Muscle layer of duodenum (tissue), 2 donors: ENCODE results near the gene QPRT.
"Not testable (repeated sequence)": the region's sequence is repeated elsewhere in the genome, so short reads cannot be mapped to it uniquely, and the experiment has no call there.

Experiments
- H3K27ac ChIP-seq: one replicate; pipeline ENCODE4 v1.7.0; 2013; ENCODE audit warnings: mild to moderate bottlenecking, low read length
- H3K27me3 ChIP-seq: one replicate; pipeline ENCODE4 v1.7.0; 2013; ENCODE audit warnings: low read depth, mild to moderate bottlenecking, control low read depth, low read length
- H3K36me3 ChIP-seq, 2 donors: one replicate each; pipeline ENCODE4 v1.7.0; 2013; ENCODE audit warnings: low read length in 2 of 2, control low read depth in 1 of 2, mild to moderate bottlenecking in 1 of 2; ENCODE audit not compliant: insufficient read depth in 2 of 2, control insufficient read depth in 1 of 2
- H3K4me1 ChIP-seq, 2 donors: one replicate each; pipeline ENCODE4 v1.7.0; 2013; ENCODE audit warnings: low read length in 2 of 2, mild to moderate bottlenecking in 2 of 2, control low read depth in 1 of 2, moderate library complexity in 1 of 2; ENCODE audit not compliant: insufficient read depth in 2 of 2, control insufficient read depth in 1 of 2
- H3K4me3 ChIP-seq, 2 donors: one replicate each; pipeline ENCODE4 v1.7.0; 2013; ENCODE audit warnings: low read length in 2 of 2, low read depth in 1 of 2, mild to moderate bottlenecking in 1 of 2
- H3K9me3 ChIP-seq, 2 donors: one replicate each; pipeline ENCODE4 v1.7.0; 2013; ENCODE audit warnings: low read length in 2 of 2, control low read depth in 1 of 2, mild to moderate bottlenecking in 1 of 2; ENCODE audit not compliant: control insufficient read depth in 1 of 2
- donor health status: healthy.

Gene QPRT

GRCh38 chr16:29729116-29729521, 50.1 kb downstream of the QPRT start:
- no peak overlapping the region for H3K4me3 ChIP-seq
- H3K9me3 ChIP-seq = no peaks in the 10 kb centered on the region
- H3K27me3 ChIP-seq = no peaks in the 10 kb centered on the region
- no peaks in the 10 kb centered on the region for H3K4me1 ChIP-seq
- H3K27ac ChIP-seq = no peak overlapping the region
- no peaks in the 10 kb centered on the region for H3K36me3 ChIP-seq

GRCh38 chr16:29730649-29731048, 51.7 kb downstream of the QPRT start:
- H3K27ac ChIP-seq = no peak overlapping the region
- no peaks in the 10 kb centered on the region for H3K4me1 ChIP-seq
- H3K9me3 ChIP-seq = no peaks in the 10 kb centered on the region
- H3K27me3 ChIP-seq = no peaks in the 10 kb centered on the region
- no peak overlapping the region for H3K4me3 ChIP-seq
- H3K36me3 ChIP-seq = no peaks in the 10 kb centered on the region

- H3K27ac ChIP-seq, H3K4me3 ChIP-seq, H3K4me1 ChIP-seq, H3K36me3 ChIP-seq, H3K27me3 ChIP-seq, H3K9me3 ChIP-seq: not testable (repeated sequence)
These were observed 53.0 kb downstream of the QPRT start for GRCh38 chr16:29731768-29732601.

DNA sequence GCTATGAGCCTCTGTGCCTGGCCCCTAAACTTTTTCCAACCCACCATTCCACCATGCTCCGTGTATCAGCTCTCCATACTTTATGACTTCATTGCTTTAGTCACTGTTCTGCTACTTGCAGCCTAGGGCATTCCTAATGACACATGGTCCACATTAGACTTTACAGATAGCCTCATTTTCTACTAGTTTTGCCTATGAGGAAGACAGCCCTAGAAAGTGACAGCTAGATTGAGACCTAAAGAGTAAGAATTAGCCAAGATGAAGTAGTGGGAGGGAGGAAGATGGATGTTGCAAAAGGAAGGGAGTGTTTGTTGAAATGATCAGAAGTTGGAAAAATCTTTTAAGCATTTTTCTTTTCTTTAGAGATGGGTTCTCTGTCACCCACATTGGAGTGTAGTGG, 55.8 kb downstream of the QPRT start:
- H3K27me3 ChIP-seq = no peaks in the 10 kb centered on the region
- no peak overlapping the region for H3K27ac ChIP-seq
- H3K9me3 ChIP-seq = no peaks in the 10 kb centered on the region
- H3K4me3 ChIP-seq = no peak overlapping the region
- H3K4me1 ChIP-seq = no peaks in the 10 kb centered on the region
- H3K36me3 ChIP-seq = no peaks in the 10 kb centered on the region

DNA sequence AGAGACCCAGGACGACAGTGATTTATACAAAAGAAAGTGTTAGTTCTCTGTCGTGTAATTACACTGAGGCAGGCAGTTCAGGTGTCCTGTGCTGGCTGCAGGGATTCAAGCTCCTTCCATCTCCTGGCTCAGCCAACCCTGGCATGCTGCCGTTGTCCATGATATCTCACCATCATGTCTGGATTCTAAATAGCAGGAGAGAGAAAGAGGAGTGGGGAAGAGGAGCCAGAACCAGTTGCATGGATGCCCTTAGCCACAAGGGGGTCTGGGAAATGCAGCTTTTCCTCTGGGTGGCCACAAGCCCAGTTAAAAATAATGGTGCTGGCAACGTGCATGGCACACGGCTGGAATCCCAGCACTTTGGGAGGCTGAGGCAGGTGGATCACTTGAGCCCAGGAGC, 57.1 kb downstream of the QPRT start:
- Histone ChIP-seq H3K4me3 (no peak overlapping the region), H3K27ac (no peak overlapping the region), H3K4me1 (no peaks in the 10 kb centered on the region), H3K9me3 (no peaks in the 10 kb centered on the region), H3K27me3 (no peaks in the 10 kb centered on the region), H3K36me3 (no peaks in the 10 kb centered on the region)

DNA sequence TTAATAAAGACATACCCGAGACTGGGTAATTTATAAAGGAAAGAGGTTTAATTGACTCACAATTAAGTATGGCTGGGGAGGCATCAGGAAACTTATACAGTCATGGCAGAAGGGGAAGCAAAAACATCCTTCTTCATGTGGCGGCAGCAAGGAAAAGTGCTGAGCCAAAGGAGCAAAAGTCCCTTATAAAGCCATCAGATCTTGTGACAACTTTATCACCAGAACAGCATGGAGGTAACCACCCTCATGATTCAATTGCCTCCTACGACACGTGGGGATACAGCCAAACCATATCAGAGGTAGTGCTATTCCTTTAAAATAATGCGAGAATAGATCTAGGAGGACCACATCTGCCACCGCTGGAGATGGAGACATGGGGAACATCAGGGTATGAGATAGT, 57.8 kb downstream of the QPRT start:
- H3K36me3 ChIP-seq = no peaks in the 10 kb centered on the region
- no peaks in the 10 kb centered on the region for H3K4me1 ChIP-seq
- no peak overlapping the region for H3K4me3 ChIP-seq
- no peaks in the 10 kb centered on the region for H3K27me3 ChIP-seq
- no peak overlapping the region for H3K27ac ChIP-seq
- H3K9me3 ChIP-seq = no peaks in the 10 kb centered on the region

DNA sequence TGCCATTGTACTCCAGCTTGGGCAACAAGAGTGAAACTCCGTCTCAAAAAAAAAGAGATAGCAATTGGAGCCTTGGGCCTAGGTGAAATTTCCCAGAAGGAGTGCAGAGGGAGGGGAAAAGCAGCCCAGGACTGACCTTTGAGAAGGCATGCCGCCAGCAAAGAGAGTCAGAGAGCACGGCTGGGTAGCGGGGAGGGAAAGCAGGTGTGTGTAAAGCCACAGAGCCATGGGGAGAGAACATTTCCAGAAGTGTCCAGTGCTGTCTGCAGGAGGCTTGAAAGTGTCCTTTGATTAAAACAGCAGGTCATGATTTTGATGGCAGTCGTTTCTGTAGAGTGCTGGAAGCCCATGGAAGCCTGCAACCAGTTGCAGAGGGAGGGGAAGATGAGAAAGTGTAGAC, 58.7 kb downstream of the QPRT start:
- Histone ChIP-seq H3K27me3 (no peaks in the 10 kb centered on the region), H3K4me1 (no peaks in the 10 kb centered on the region), H3K4me3 (no peak overlapping the region), H3K9me3 (no peaks in the 10 kb centered on the region), H3K36me3 (no peaks in the 10 kb centered on the region), H3K27ac (no peak overlapping the region)

DNA sequence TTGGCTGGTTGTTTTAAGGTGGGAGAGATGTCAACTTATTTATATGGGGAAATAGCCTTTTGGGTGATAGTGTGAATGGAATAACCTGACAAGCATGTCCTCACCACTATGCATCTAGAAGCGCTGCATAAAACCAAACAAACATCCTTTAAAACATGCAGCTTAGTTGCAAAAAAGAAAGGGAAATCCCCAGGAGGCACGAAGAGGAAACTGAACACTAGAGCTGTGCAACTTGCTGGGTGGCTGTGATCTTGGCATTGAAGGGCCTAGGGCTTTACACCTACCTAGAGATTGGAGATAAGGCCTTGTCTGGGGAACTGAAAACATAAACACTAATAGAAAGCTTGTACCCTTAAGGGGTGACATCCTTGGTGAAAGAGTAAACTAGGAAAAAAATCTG, 59.5 kb downstream of the QPRT start:
- Histone ChIP-seq H3K27me3 (no peaks in the 10 kb centered on the region), H3K36me3 (no peaks in the 10 kb centered on the region), H3K4me3 (peak overlapping the region in 1 of 2 donors; percentile 11), H3K9me3 (no peaks in the 10 kb centered on the region), H3K4me1 (no peaks in the 10 kb centered on the region), H3K27ac (no peak overlapping the region)

GRCh38 chr16:29739927-29740629, 61.1 kb downstream of the QPRT start:
- not testable (repeated sequence) for H3K27ac ChIP-seq, H3K9me3 ChIP-seq, H3K36me3 ChIP-seq, H3K27me3 ChIP-seq, H3K4me1 ChIP-seq, H3K4me3 ChIP-seq

- H3K36me3 ChIP-seq, H3K9me3 ChIP-seq, H3K4me3 ChIP-seq, H3K27ac ChIP-seq, H3K27me3 ChIP-seq, H3K4me1 ChIP-seq: not testable (repeated sequence)
These were observed 61.6 kb downstream of the QPRT start for GRCh38 chr16:29740630-29741015.

DNA sequence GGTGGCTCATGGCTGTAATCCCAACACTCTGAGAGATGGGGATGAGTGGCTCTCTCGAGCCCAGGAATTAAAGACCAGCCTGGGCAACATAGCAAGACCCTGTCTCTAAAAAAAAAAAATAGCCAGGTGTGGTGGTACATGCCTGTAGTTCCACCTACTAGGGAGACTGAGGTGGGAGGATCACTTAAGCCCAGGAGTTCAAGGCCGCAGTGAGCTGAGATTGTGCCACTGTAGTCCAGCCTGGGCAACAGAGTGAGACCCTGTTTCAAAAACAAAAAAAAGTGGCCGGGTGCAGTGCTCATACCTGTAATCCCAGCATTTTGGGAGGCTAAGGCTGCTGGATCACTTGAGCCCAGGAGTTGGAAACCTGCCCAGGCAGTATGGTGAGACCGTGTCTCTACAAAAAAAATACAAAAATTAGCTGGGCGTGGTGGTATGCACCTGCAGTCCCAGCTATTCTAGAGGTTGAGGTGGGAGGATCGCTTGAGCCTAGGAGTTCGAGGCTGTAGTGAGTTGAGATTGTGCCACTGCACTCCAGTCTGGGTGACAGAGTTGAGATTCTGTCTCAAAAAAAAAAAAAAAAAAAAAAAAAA, 63.8 kb downstream of the QPRT start:
- Histone ChIP-seq H3K4me3 (no peak overlapping the region), H3K27me3 (no peaks in the 10 kb centered on the region), H3K27ac (no peak overlapping the region), H3K4me1 (no peaks in the 10 kb centered on the region), H3K9me3 (no peaks in the 10 kb centered on the region), H3K36me3 (no peaks in the 10 kb centered on the region)
